Effector CD4-positive, alpha-beta T cell (primary cell): ENCODE data around the gene UGT1A6. TPM values are rescaled to one million over a fixed set of nuclear protein-coding genes. Genes with fewer than 3 reads are reported as not detected.
"Not testable (repeated sequence)": the region's sequence is repeated elsewhere in the genome, so short reads cannot be mapped to it uniquely, and the experiment has no call there.

Experiments
- DNase-seq: peaks from one replicate; pipeline ENCODE4 v3.0.0-alpha.2; 2020
- total RNA-seq: gene quantifications from one replicate; lab custom pipeline; 2026; lab: John Stamatoyannopoulos, UW

Gene UGT1A6
- total RNA-seq = not detected

- no peak for DNase-seq
Observed at GRCh38 chr2:233692648-233693047, at the start of gene UGT1A6. Gene UGT1A6 (plus strand): TSS chr2:233692890. CDS start chr2:233693005, 115 bp downstream.

- no peak for DNase-seq
Observed at GRCh38 chr2:233643128-233643527, 49.6 kb upstream of the UGT1A6 start.

GRCh38 chr2:233646033-233646432 is 46.7 kb upstream of the UGT1A6 start:
- DNase-seq = not testable (repeated sequence)

GRCh38 chr2:233650981-233651380 is 41.7 kb upstream of the UGT1A6 start:
- no peak for DNase-seq

- DNase-seq = no peak
Observed at GRCh38 chr2:233651430-233651829, 41.3 kb upstream of the UGT1A6 start.

- DNase-seq = no peak
Observed at GRCh38 chr2:233654501-233654900, 38.2 kb upstream of the UGT1A6 start.

GRCh38 chr2:233655043-233655442 is 37.6 kb upstream of the UGT1A6 start:
- no peak for DNase-seq

- not testable (repeated sequence) for DNase-seq
Observed at GRCh38 chr2:233655943-233656342, 36.7 kb upstream of the UGT1A6 start.

GRCh38 chr2:233656443-233656842 is 36.2 kb upstream of the UGT1A6 start:
- no peak for DNase-seq

GRCh38 chr2:233658610-233659009 is 34.1 kb upstream of the UGT1A6 start:
- DNase-seq = no peak

GRCh38 chr2:233663911-233664310 is 28.8 kb upstream of the UGT1A6 start:
- DNase-seq = no peak

GRCh38 chr2:233668605-233669260 is 24.0 kb upstream of the UGT1A6 start:
- no peak for DNase-seq

- DNase-seq = no peak
Observed at GRCh38 chr2:233671290-233672161, 21.2 kb upstream of the UGT1A6 start, which contains the start of gene UGT1A9. Gene UGT1A9 (plus strand): TSS chr2:233671898. CDS start chr2:233671935, 37 bp downstream.

- DNase-seq = no peak
Observed at GRCh38 chr2:233672886-233673285, 19.8 kb upstream of the UGT1A6 start.

GRCh38 chr2:233673896-233674295 is 18.8 kb upstream of the UGT1A6 start:
- no peak for DNase-seq

- no peak for DNase-seq
Observed at GRCh38 chr2:233674314-233674713, 18.4 kb upstream of the UGT1A6 start.

- DNase-seq = no peak
Observed at GRCh38 chr2:233674995-233675394, 17.7 kb upstream of the UGT1A6 start.

GRCh38 chr2:233676046-233676445 is 16.6 kb upstream of the UGT1A6 start:
- DNase-seq = no peak

GRCh38 chr2:233679196-233679595 is 13.5 kb upstream of the UGT1A6 start:
- DNase-seq = no peak

- DNase-seq = no peak
Observed at GRCh38 chr2:233680361-233681045, 12.2 kb upstream of the UGT1A6 start.

GRCh38 chr2:233681521-233682099 is 11.1 kb upstream of the UGT1A6 start, which contains the start of gene UGT1A7:
Gene UGT1A7 (plus strand): TSS chr2:233681901. CDS start chr2:233681938, 37 bp downstream.
- no peak for DNase-seq

GRCh38 chr2:233684640-233685039 is 8.1 kb upstream of the UGT1A6 start:
- DNase-seq = no peak

- no peak for DNase-seq
Observed at GRCh38 chr2:233686928-233687327, 5.8 kb upstream of the UGT1A6 start.
